SJSA1 (cell line): ENCODE results near the gene TK1. TPM values are rescaled to one million over a fixed set of nuclear protein-coding genes. Genes with fewer than 3 reads are reported as not detected.

Experiments used
- DNase-seq, 2 experiments: peaks; one replicate each; pipeline ENCODE4 v3.0.0-alpha.2; 2015 to 2020; ENCODE audit warnings: low spot score in 2 of 2, low read depth in 1 of 2
- H3K27ac ChIP-seq: fragments of 250-450 bp; sonication (Bioruptor Pico); 2 replicates; pipeline ENCODE4 v1.5.1; 2020; ENCODE audit warnings: mild to moderate bottlenecking, moderate library complexity
- H3K27me3 ChIP-seq: fragments of 250-450 bp; sonication (Bioruptor Pico); replicated peaks from 2 replicates; pipeline ENCODE4 v1.5.1; 2020; ENCODE audit warnings: mild to moderate bottlenecking, moderate library complexity
- H3K36me3 ChIP-seq: fragments of 250-450 bp; sonication (Bioruptor Pico); 2 replicates; pipeline ENCODE4 v1.5.1; 2020; ENCODE audit warnings: mild to moderate bottlenecking
- H3K4me1 ChIP-seq: fragments of 250-450 bp; sonication (Bioruptor Pico); replicated peaks from 2 replicates; pipeline ENCODE4 v1.6.1; 2021; ENCODE audit warnings: mild to moderate bottlenecking
- H3K4me3 ChIP-seq: fragments of 250-450 bp; sonication (Bioruptor Pico); 2 replicates; pipeline ENCODE4 v1.5.1; 2020; ENCODE audit warnings: mild to moderate bottlenecking
- H3K9me3 ChIP-seq: fragments of 250-450 bp; sonication (Bioruptor Pico); replicated peaks from 2 replicates; pipeline ENCODE4 v1.5.1; 2020; ENCODE audit warnings: mild to moderate bottlenecking
- total RNA-seq: library from RNA; depleted of rRNA; stranded (reverse); fragments of >200 nt; shearing (Covaris generic); gene quantifications from 2 replicates; pipeline ENCODE4 v1.2.3, GENCODE V29; 2014

The TK1 gene
- total RNA-seq, 1 experiment from 2014 or later = 456 TPM

- peaks cover 19% of the 10 kb centered on the region for H3K27me3 ChIP-seq
- no peaks in the 10 kb centered on the region for H3K9me3 ChIP-seq
- DNase-seq = no peak
- H3K4me3 ChIP-seq = no peak overlapping the region
- H3K4me1 ChIP-seq = no peaks in the 10 kb centered on the region
- peaks cover 37% of the 10 kb centered on the region for H3K36me3 ChIP-seq
- H3K27ac ChIP-seq = no peak overlapping the region
These were observed 40.1 kb upstream of the TK1 start for GRCh38 chr17:78226759-78227454.

DNA sequence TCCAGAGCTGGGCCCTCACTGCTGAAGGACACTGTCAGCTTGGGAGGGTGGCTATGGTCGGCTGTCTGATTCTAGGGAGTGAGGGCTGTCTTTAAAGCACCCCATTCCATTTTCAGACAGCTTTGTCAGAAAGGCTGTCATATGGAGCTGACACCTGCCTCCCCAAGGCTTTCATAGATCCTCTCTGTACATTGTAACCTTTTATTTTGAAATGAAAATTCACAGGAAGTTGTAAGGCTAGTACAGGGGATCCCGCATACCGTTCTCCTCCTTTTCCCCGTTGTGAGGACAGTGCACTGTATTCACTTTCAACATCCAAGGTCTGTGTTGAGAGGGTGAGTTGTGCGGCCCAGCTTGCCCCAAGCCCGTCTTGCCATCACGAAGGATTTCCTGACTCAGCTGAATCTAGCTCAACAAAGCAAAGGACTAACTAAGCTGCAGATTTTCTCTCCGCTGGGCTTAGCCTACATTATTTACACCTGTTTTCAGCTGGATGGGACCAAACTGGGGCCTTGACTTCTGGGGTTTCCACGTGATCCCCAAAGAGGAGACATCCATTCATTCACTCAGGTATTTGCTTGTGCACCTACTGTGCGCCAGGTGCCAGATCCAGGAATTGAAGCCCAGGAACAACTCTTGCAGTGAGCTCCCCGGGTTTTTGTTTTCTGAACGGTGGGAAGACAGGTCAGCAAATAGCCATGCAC lies 39.4 kb upstream of the TK1 start:
- Histone ChIP-seq H3K9me3 (no peaks in the 10 kb centered on the region), H3K4me3 (no peak overlapping the region), H3K27ac (no peak overlapping the region), H3K4me1 (no peaks in the 10 kb centered on the region), H3K27me3 (peaks cover 14% of the 10 kb centered on the region), H3K36me3 (peaks cover 44% of the 10 kb centered on the region)
- no peak for DNase-seq

DNA sequence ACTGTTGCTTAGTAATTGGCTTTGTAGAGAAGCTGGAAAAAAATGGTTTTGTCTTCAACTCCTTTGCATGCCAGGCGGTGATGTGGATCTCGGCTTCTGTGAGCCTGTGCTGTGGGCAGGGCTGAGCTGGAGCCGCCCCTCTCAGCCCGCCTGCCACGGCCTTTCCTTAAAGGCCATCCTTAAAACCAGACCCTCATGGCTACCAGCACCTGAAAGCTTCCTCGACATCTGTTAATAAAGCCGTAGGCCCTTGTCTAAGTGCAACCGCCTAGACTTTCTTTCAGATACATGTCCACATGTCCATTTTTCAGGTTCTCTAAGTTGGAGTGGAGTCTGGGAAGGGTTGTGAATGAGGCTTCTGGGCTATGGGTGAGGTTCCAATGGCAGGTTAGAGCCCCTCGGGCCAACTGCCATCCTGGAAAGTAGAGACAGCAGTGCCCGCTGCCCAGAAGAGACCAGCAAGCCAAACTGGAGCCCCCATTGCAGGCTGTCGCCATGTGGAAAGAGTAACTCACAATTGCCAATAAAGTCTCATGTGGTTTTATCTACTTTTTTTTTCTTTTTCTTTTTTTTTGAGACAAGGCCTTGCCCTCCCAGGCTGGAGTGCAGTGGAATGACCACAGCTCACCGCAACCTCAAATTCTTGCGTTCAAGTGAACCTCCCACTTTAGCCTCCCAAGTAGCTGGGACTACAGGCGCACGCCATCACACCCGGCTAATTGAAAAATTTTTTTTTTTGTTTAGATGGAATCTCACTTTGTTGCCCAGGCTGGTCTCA lies 38.4 kb upstream of the TK1 start:
- no peak for DNase-seq
- H3K36me3 ChIP-seq = peaks cover 53% of the 10 kb centered on the region
- no peaks in the 10 kb centered on the region for H3K4me1 ChIP-seq
- H3K9me3 ChIP-seq = no peaks in the 10 kb centered on the region
- H3K27ac ChIP-seq = no peak overlapping the region
- H3K27me3 ChIP-seq = peaks cover 5% of the 10 kb centered on the region
- no peak overlapping the region for H3K4me3 ChIP-seq

GRCh38 chr17:78224231-78225087 lies 37.6 kb upstream of the TK1 start:
- Histone ChIP-seq H3K9me3 (no peaks in the 10 kb centered on the region), H3K4me3 (no peak overlapping the region), H3K27ac (no peak overlapping the region), H3K4me1 (no peaks in the 10 kb centered on the region), H3K27me3 (no peaks in the 10 kb centered on the region), H3K36me3 (peaks cover 62% of the 10 kb centered on the region)
- DNase-seq = no peak

DNA sequence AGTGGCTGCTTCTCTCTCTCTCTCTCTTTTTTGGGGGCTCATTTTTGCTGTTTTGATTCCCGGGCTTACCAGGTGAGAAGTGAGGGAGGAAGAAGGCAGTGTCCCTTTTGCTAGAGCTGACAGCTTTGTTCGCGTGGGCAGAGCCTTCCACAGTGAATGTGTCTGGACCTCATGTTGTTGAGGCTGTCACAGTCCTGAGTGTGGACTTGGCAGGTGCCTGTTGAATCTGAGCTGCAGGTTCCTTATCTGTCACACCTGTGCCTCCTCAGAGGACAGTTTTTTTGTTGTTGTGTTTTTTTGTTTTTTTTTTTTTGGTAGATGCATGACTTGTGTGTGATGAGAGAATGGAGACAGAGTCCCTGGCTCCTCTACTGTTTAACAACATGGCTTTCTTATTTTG lies 36.9 kb upstream of the TK1 start:
- Histone ChIP-seq H3K4me3 (no peak overlapping the region), H3K36me3 (peaks cover 68% of the 10 kb centered on the region), H3K9me3 (no peaks in the 10 kb centered on the region), H3K27me3 (no peaks in the 10 kb centered on the region), H3K4me1 (no peaks in the 10 kb centered on the region), H3K27ac (no peak overlapping the region)
- no peak for DNase-seq

- Histone ChIP-seq H3K27ac (no peak overlapping the region), H3K9me3 (no peaks in the 10 kb centered on the region), H3K4me3 (no peak overlapping the region), H3K27me3 (no peaks in the 10 kb centered on the region), H3K36me3 (peaks cover 75% of the 10 kb centered on the region), H3K4me1 (no peaks in the 10 kb centered on the region)
- DNase-seq = no peak
These were observed 36.2 kb upstream of the TK1 start for GRCh38 chr17:78223061-78223460.

DNA sequence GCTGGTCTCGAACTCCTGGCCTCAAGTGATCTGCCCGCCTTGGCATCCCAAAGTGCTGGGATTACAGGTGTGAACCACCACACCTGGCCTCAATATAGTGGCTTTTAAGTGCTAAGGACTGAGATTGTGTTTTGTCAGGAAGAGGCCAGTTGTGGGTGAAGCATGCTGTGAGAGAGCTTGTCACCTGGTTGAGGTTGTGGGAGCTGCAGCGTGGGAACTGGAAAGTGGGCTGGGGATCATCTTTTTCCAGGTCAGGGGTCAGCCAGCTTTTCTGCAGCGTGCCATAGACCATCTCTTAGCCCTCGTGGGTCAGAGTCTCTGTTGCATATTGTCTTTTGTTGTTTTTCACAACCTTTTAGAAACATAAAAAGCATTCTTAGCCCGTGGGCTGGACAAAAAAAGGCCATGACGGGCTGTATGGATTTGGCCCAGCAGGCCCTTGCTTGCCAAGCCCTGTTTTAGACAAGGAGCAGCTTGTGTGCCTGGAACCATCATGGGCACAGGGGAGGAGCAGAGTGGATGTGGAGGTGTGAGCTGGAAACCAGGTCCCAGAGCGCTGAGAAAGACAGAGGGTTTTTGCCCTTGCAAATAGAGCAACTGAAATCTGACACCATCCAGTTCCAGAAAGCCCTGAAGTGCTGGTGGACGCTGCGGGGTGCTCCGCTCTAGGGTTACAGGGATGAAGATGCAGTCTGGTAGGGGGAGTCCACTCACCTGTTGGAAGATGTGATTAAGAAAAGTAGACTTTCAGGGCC lies 32.7 kb upstream of the TK1 start:
- Histone ChIP-seq H3K4me3 (no peak overlapping the region), H3K27me3 (no peaks in the 10 kb centered on the region), H3K4me1 (peaks cover 11% of the 10 kb centered on the region), H3K36me3 (peaks cover 97% of the 10 kb centered on the region), H3K27ac (no peak overlapping the region), H3K9me3 (no peaks in the 10 kb centered on the region)
- DNase-seq = no peak

DNA sequence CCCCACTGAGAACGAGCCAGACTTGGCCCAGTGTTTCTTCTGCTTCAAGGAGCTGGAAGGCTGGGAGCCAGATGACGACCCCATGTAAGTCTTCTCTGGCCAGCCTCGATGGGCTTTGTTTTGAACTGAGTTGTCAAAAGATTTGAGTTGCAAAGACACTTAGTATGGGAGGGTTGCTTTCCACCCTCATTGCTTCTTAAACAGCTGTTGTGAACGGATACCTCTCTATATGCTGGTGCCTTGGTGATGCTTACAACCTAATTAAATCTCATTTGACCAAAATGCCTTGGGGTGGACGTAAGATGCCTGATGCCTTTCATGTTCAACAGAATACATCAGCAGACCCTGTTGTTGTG lies 27.8 kb upstream of the TK1 start:
- Histone ChIP-seq H3K9me3 (no peaks in the 10 kb centered on the region), H3K27ac (peak overlapping the region; percentile 97), H3K27me3 (no peaks in the 10 kb centered on the region), H3K4me3 (peak overlapping the region; percentile 79), H3K36me3 (peaks cover 55% of the 10 kb centered on the region), H3K4me1 (peaks cover 14% of the 10 kb centered on the region)
- no peak for DNase-seq

DNA sequence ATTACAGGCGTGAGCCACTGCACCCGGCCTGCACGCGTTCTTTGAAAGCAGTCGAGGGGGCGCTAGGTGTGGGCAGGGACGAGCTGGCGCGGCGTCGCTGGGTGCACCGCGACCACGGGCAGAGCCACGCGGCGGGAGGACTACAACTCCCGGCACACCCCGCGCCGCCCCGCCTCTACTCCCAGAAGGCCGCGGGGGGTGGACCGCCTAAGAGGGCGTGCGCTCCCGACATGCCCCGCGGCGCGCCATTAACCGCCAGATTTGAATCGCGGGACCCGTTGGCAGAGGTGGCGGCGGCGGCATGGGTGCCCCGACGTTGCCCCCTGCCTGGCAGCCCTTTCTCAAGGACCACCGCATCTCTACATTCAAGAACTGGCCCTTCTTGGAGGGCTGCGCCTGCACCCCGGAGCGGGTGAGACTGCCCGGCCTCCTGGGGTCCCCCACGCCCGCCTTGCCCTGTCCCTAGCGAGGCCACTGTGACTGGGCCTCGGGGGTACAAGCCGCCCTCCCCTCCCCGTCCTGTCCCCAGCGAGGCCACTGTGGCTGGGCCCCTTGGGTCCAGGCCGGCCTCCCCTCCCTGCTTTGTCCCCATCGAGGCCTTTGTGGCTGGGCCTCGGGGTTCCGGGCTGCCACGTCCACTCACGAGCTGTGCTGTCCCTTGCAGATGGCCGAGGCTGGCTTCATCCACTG lies 27.3 kb upstream of the TK1 start, which contains the start of gene BIRC5:
TSS of gene BIRC5 (plus strand) at position 238 of the 690 bp plus-strand sequence. CDS start at position 302, 64 bp downstream.
- Histone ChIP-seq H3K36me3 (peaks cover 50% of the 10 kb centered on the region), H3K9me3 (no peaks in the 10 kb centered on the region), H3K4me1 (peaks cover 14% of the 10 kb centered on the region), H3K4me3 (peak within 1 kb of the TSS; percentile 79), H3K27ac (peak within 1 kb of the TSS; percentile 97), H3K27me3 (no peaks in the 10 kb centered on the region)
- peak; percentile 92 to 96 for DNase-seq

DNA sequence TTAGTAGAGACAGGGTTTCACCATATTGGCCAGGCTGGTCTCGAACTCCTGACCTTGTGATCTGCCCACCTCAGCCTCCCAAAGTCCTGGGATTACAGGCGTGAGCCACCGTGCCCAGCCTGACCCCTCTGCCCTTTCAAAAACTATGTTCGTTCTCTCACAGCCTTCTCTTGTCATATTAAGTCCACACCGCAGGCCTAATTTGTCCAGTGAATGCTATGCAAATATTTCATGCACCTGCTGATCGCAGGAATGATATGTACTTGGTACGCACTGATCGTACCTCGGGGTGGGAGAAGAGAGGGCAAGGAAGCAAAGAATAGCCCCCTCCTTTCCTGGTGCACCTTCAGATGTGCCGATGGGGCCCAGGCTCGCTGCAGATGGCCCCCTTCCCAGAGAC lies 24.2 kb upstream of the TK1 start:
- no peaks in the 10 kb centered on the region for H3K9me3 ChIP-seq
- H3K27ac ChIP-seq = no peak overlapping the region
- no peak for DNase-seq
- H3K4me3 ChIP-seq = no peak overlapping the region
- H3K27me3 ChIP-seq = no peaks in the 10 kb centered on the region
- peaks cover 20% of the 10 kb centered on the region for H3K36me3 ChIP-seq
- H3K4me1 ChIP-seq = peaks cover 11% of the 10 kb centered on the region

DNA sequence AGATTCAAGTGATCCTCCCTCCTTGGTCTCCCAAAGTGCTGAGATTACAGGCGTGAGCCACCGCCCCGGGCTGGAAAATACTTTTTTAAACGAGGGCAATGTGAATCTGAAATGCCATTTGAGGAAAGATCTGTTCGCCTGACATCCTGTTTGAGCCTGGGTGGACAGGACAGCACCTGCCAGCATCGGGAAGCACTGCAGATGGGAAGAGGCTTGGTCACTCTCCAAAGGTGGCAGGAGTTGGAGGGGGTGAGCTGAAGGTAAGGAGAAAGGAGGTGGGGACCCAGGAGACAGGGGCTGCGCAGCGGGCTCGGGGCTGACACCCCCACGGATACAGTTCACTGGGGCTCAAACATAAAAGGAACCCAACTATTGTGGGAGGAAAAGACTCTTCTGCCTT lies 23.3 kb upstream of the TK1 start:
- Histone ChIP-seq H3K4me3 (no peak overlapping the region), H3K27ac (no peak overlapping the region), H3K4me1 (peaks cover 4% of the 10 kb centered on the region), H3K27me3 (no peaks in the 10 kb centered on the region), H3K9me3 (no peaks in the 10 kb centered on the region), H3K36me3 (peaks cover 11% of the 10 kb centered on the region)
- no peak for DNase-seq

DNA sequence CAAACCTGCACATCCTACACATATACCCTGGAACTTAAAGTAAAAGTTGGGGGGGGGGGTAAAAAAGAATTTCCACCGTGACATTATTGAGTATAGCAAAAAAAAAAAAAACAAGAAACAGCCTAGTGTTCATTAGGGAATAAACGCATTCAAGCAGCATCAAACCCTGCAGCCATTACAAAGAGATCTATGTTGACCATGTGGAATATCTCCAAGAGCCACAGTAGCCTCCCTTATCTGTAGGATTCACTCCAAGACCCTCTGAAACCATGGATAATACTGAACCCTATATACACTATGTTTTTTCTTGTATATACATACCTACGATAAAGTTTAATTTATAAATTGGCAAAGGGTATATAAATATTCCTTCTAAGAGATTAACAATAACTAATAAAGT lies 21.6 kb upstream of the TK1 start:
- H3K9me3 ChIP-seq = no peaks in the 10 kb centered on the region
- no peaks in the 10 kb centered on the region for H3K4me1 ChIP-seq
- H3K4me3 ChIP-seq = no peak overlapping the region
- no peak overlapping the region for H3K27ac ChIP-seq
- H3K36me3 ChIP-seq = peaks cover 3% of the 10 kb centered on the region; the same call in 1 of the 2 replicates
- no peak for DNase-seq
- no peaks in the 10 kb centered on the region for H3K27me3 ChIP-seq
